Camera-type eye (tissue), 1 donor: Measurements from ENCODE around the gene PER1. TPM values are rescaled to one million over a fixed set of nuclear protein-coding genes. Genes with fewer than 3 reads are reported as not detected.

Experiments
- total RNA-seq: library from RNA; depleted of rRNA; stranded (reverse); fragments of >200 nt; gene quantifications from one replicate; pipeline ENCODE4 v1.2.3, GENCODE V29; 2014

PER1 gene
- 75.9 TPM for total RNA-seq

GRCh38 chr17:8152112-8152775, at the start of gene PER1:
Gene PER1, minus strand, starts transcription at chr17:8152404. Its CDS starts 1,698 bp downstream, at chr17:8150706.

DNA sequence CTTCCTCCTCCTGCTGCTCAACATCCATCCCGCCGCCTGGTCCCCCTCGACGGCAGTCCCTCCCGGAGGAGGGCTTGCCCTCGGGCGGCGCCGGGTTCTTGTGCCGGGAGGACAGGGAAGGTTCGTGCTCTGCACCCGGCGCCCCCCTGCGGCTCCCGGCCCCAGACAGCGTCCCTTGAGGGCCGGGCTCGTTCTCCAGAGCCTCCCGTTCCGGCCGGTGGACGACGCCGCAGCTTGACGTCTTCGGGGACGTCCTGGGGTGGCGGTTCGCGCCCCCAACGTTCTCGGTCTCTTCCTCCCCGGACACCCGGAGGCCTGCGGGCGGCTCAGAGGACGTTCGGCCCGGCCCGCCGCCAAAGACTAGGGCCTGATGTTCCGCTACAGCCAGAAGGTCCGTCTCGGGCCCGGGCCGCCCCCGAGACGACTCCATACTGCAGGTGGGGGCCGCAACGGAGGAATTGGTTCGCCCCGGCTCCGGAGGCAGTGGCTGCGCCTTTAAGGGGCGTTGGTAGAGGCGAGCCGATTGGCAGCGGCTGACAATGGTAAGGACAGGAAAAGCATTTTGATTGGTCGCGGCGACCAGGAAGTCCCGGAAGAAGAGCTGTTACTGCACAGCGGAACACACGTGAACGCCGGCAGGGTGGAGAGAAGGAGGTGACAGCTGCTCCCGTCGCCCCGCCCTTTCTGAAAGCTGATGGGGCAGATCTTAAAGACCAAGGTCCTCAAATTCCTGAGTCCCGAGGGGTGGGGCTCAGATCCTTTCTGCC, 37.7 kb upstream of the PER1 start, which contains the start of gene BORCS6:
Gene BORCS6 (minus strand): TSS at position 470 of the 767 bp plus-strand sequence. CDS start 40 bp downstream, at position 430.

GRCh38 chr17:8176197-8176940, 24.2 kb upstream of the PER1 start, which contains the start of gene TMEM107:
Gene TMEM107, minus strand, starts transcription at chr17:8176380. Its CDS starts 94 bp downstream, at chr17:8176286.

GRCh38 chr17:8162233-8162996, 10.2 kb upstream of the PER1 start, which contains the start of gene VAMP2:
Gene VAMP2, minus strand, starts transcription at chr17:8162948. Its CDS starts 69 bp downstream, at chr17:8162879.

DNA sequence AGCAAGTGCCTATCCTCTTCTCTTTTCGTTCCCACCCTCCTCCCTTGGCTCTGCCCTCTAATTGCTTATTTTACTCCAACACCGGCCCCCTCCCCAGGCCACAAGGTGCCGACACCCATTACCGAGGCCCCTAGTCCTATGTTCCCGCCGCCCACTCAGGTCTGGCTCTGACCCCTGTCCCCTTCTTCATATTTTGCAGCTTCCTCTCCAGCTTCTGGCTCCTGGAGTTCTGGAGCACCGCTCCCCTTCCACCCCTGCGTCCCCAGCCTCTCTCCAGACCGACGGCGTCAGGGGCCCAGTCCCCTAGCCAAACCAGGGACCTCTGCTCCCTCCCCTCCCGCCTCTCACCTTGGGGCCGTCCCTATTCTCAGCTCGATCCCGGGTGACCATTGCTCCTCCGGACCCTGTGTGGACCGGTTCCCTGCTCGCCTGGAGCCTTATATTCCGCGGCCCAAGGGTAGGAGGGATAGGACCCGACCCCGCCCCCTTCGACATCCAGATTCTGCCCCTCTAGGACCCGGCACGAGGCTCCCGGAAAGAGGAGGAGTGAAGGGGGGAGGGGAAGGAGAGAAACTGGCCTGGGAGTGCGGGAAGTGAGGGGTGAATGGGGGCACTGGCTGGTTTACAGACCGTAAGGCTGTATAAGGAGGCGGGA, 28.4 kb downstream of the PER1 start, which contains the start of gene HES7:
Gene HES7 (minus strand): TSS at position 412 of the 655 bp plus-strand sequence. CDS start 22 bp downstream, at position 390.

DNA sequence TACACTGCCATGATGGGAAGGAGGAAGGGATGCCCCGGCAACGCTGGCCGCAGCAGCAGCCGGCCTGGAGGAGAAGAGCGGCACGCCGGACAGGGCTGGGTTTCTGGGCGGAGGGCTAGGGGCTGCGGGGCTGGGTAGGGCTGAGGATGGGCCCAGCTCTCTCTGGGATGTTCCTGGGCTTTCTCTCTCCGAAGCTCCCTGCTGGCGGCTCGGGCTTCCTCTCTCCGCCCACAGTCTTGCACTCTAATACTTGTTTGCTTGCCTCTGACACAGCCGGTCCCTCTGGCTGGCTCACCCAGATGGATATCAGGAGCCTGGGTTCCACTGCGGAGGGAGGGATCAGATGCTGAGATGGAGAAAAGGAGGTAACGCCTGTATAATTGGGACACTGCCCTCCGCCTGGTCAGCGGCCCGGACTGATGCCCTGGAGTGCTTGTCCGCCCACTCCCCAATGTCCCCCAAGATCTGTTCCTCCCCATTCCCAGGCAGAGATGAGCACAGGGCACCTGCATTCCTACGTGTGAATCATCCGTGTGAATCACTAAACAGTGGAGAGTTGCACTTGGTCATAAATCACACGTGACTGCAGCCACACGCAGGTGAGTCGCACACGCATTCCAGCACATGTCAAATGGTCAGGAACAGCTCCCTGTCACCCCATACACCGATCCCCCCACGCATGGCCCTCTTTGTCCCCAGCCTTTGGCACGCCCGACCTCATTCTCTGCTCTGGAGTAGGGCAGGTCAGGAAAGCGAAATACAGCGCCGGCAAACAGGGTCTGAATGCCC, 34.0 kb downstream of the PER1 start, which contains the start of gene ALOXE3:
Gene ALOXE3 (minus strand): TSS at position 535 of the 789 bp plus-strand sequence. CDS start 524 bp downstream, at position 11.

Other genes with a start within 250 kb of the PER1 start
- gene RNF227, start 236.1 kb downstream of the PER1 start, total RNA-seq: 32.9 TPM
- gene KCNAB3, start 222.5 kb downstream of the PER1 start, total RNA-seq: 8.0 TPM
- gene TRAPPC1, start 220.5 kb downstream of the PER1 start, total RNA-seq: 35.0 TPM
- gene CNTROB, start 220.2 kb downstream of the PER1 start, total RNA-seq: 30.6 TPM
- 26.8 TPM for gene GUCY2D, start 149.8 kb downstream of the PER1 start, total RNA-seq
- 0.27 TPM for gene ALOX15B, start 113.3 kb downstream of the PER1 start, total RNA-seq
- gene ALOX12B, start 64.7 kb downstream of the PER1 start, total RNA-seq: 0.99 TPM
- gene ALOXE3, start 33.9 kb downstream of the PER1 start, total RNA-seq: not detected
- gene HES7, start 28.3 kb downstream of the PER1 start, total RNA-seq: not detected
- gene VAMP2, start 10.5 kb upstream of the PER1 start, total RNA-seq: 47.6 TPM
- gene TMEM107, start 24.0 kb upstream of the PER1 start, total RNA-seq: 34.0 TPM
- 8.2 TPM for gene BORCS6, start 37.8 kb upstream of the PER1 start, total RNA-seq
- 16.6 TPM for gene AURKB, start 58.2 kb upstream of the PER1 start, total RNA-seq
- gene CTC1, start 95.7 kb upstream of the PER1 start, total RNA-seq: 30.5 TPM
- gene PFAS, start 96.9 kb upstream of the PER1 start, total RNA-seq: 26.1 TPM
- 12.0 TPM for gene RANGRF, start 136.3 kb upstream of the PER1 start, total RNA-seq
- gene SLC25A35, start 143.0 kb upstream of the PER1 start, total RNA-seq: 1.0 TPM
- 7.3 TPM for gene ARHGEF15, start 157.8 kb upstream of the PER1 start, total RNA-seq
- gene ODF4, start 187.4 kb upstream of the PER1 start, total RNA-seq: not detected
- gene RPL26, start 230.8 kb upstream of the PER1 start, total RNA-seq: 2,784 TPM
- not detected for gene RNF222, start 245.4 kb upstream of the PER1 start, total RNA-seq